ENCODE data around the gene YPEL1. TPM values are rescaled to one million over a fixed set of nuclear protein-coding genes. Genes with fewer than 3 reads are reported as not detected.

The YPEL1 gene
- total RNA-seq, 2 donors from 2014 or later, result 2.9 to 16.2 TPM

DNA sequence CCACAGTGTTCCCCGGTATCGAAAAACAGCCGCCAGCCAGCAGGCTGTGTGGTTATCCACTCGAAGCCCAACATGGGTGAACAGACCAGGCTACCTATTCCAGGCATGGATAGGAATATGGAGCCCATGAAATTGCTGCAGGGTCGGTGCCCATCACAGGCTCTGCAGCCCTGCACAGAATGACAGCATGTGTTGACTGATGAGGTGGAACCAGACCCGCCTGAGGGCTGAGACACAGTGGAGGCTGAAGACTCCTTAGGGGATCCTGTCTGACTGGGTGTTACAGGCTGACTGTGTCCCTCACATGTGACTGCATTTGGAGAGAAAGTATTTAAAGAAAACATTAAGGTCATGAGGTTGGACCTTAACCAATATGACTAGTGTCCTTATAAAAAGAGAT lies 6.2 kb upstream of the YPEL1 start:
- intact Hi-C loops (cut with DNase I), result no loop called here
- WGBS, result 82% methylated on average over 6 of the region's 6 CpGs

GRCh38 chr22:21741059-21741458 lies 5.5 kb upstream of the YPEL1 start:
- no peak overlapping the region for H3K27ac ChIP-seq
- H3K9me3 ChIP-seq, result no peaks in the 10 kb centered on the region
- intact Hi-C loops (cut with DNase I), result no loop called here
- no peaks in the 10 kb centered on the region for H3K36me3 ChIP-seq
- TF ChIP-seq POLR2A (IDR thresholded peaks at IDR 0.05) (no peak), POLR2AphosphoS5 (IDR thresholded peaks at IDR 0.05) (no peak), CTCF (IDR thresholded peaks at IDR 0.05) (no peak)
- no peaks in the 10 kb centered on the region for H3K27me3 ChIP-seq (replicated peaks; ENCODE audit: insufficient read depth)
- no peak overlapping the region for H3K4me3 ChIP-seq
- WGBS, result 88% methylated on average over 10 of the region's 10 CpGs
- no peaks in the 10 kb centered on the region for H3K4me1 ChIP-seq (replicated peaks)
- DNase-seq (ENCODE audit: low spot score), result no peak

More for the DNA sequence above, 6.2 kb upstream of the YPEL1 start:
- Histone ChIP-seq H3K4me3 (no peak overlapping the region), H3K4me1 (replicated peaks) (no peaks in the 10 kb centered on the region), H3K27me3 (replicated peaks; ENCODE audit: insufficient read depth) (no peaks in the 10 kb centered on the region), H3K9me3 (no peaks in the 10 kb centered on the region), H3K27ac (no peak overlapping the region), H3K36me3 (no peaks in the 10 kb centered on the region)
- no peak for DNase-seq (ENCODE audit: low spot score)
- TF ChIP-seq POLR2A (IDR thresholded peaks at IDR 0.05), result no peak

- TF ChIP-seq POLR2A (IDR thresholded peaks at IDR 0.05), result no peak
- TF ChIP-seq POLR2AphosphoS5 (IDR thresholded peaks at IDR 0.05), result no peak
- TF ChIP-seq CTCF (IDR thresholded peaks at IDR 0.05), result no peak
- Histone ChIP-seq H3K9me3 (no peaks in the 10 kb centered on the region), H3K36me3 (no peaks in the 10 kb centered on the region), H3K27me3 (replicated peaks; ENCODE audit: insufficient read depth) (no peaks in the 10 kb centered on the region), H3K4me1 (replicated peaks) (peaks cover under 1% of the 10 kb centered on the region), H3K27ac (no peak overlapping the region), H3K4me3 (no peak overlapping the region)
- no peak for DNase-seq (ENCODE audit: low spot score)
- intact Hi-C loops (cut with DNase I), result loop anchor here (10.0 kb wide), 1 partner anchor 95 kb away; no protein-coding TSS in a partner anchor
- 91% methylated on average over 5 of the region's 5 CpGs for WGBS
Observed at GRCh38 chr22:21739828-21740377, 4.3 kb upstream of the YPEL1 start.

GRCh38 chr22:21738966-21739365 lies 3.4 kb upstream of the YPEL1 start:
- H3K27ac ChIP-seq, result no peak overlapping the region
- intact Hi-C loops (cut with DNase I), result loop anchor here (10.0 kb wide), 1 partner anchor 96 kb away; no protein-coding TSS in a partner anchor

GRCh38 chr22:21738081-21738480 lies 2.5 kb upstream of the YPEL1 start:
- Histone ChIP-seq H3K36me3 (no peaks in the 10 kb centered on the region), H3K27ac (no peak overlapping the region), H3K9me3 (no peaks in the 10 kb centered on the region), H3K4me1 (replicated peaks) (peaks cover 3% of the 10 kb centered on the region), H3K27me3 (replicated peaks; ENCODE audit: insufficient read depth) (no peaks in the 10 kb centered on the region), H3K4me3 (no peak overlapping the region)
- WGBS, result 79% methylated on average over 8 of the region's 8 CpGs
- intact Hi-C loops (cut with DNase I), result loop anchor here (10.0 kb wide), 1 partner anchor 97 kb away; no protein-coding TSS in a partner anchor
- no peak for DNase-seq (ENCODE audit: low spot score)
- TF ChIP-seq CTCF (IDR thresholded peaks at IDR 0.05), result no peak
- TF ChIP-seq POLR2A (IDR thresholded peaks at IDR 0.05), result no peak
- TF ChIP-seq POLR2AphosphoS5 (IDR thresholded peaks at IDR 0.05), result no peak

More at GRCh38 chr22:21738966-21739365, 3.4 kb upstream of the YPEL1 start:
- no peaks in the 10 kb centered on the region for H3K9me3 ChIP-seq
- peaks cover 3% of the 10 kb centered on the region for H3K4me1 ChIP-seq (replicated peaks)
- H3K27me3 ChIP-seq (replicated peaks; ENCODE audit: insufficient read depth), result no peaks in the 10 kb centered on the region
- no peaks in the 10 kb centered on the region for H3K36me3 ChIP-seq
- H3K4me3 ChIP-seq, result no peak overlapping the region
- 48% methylated on average over 7 of the region's 7 CpGs for WGBS
- no peak for DNase-seq (ENCODE audit: low spot score)
- TF ChIP-seq CTCF (IDR thresholded peaks at IDR 0.05) (no peak), POLR2A (IDR thresholded peaks at IDR 0.05) (no peak), POLR2AphosphoS5 (IDR thresholded peaks at IDR 0.05) (no peak)
